ENCODE results near the gene GPR183. TPM values are rescaled to one million over a fixed set of nuclear protein-coding genes. Genes with fewer than 3 reads are reported as not detected.

The GPR183 gene
- polyA plus RNA-seq, 4 donors, result 2.4 to 5.7 (median 5.5) TPM; not detected in 1

- Histone ChIP-seq H3K4me1 (ENCODE audit: control insufficient read depth in 3 of 3, insufficient read depth in 2 of 3, low read depth in 1 of 3, low read length in 2 of 3) (peaks cover 3 to 18% (median 10%) of the 10 kb centered on the region in 3 donors), H3K27ac (ENCODE audit: low read depth in 1 of 3, low read length in 2 of 3) (peak overlapping the region in 1 of 3 donors; percentile 60), H3K27me3 (ENCODE audit: control insufficient read depth in 3 of 3, insufficient read depth in 3 of 3, low read length in 3 of 3) (no peaks in the 10 kb centered on the region), H3K9me3 (ENCODE audit: control insufficient read depth in 2 of 2, insufficient read depth in 1 of 2, low read depth in 1 of 2, low read length in 1 of 2) (no peaks in the 10 kb centered on the region), H3K36me3 (ENCODE audit: control insufficient read depth in 3 of 3, insufficient read depth in 2 of 3, low read depth in 1 of 3, low read length in 3 of 3) (peaks cover 3 to 58% (median 10%) of the 10 kb centered on the region in 3 donors), H3K4me3 (ENCODE audit: low read depth in 1 of 3, low read length in 3 of 3) (no peak overlapping the region)
- 78 to 87% (median 79%) methylated on average over 17 of the region's 17 CpGs for WGBS, 3 donors
- DNase-seq (no peak), FAIRE-seq (no peak)
Measured at GRCh38 chr13:99352351-99353245, 45.4 kb upstream of the GPR183 start.

GRCh38 chr13:99351772-99352171, 44.6 kb upstream of the GPR183 start:
- DNase-seq, result peak in 1 of 2 donors; percentile 43
- Histone ChIP-seq H3K4me3 (ENCODE audit: low read depth in 1 of 3, low read length in 3 of 3) (no peak overlapping the region), H3K27ac (ENCODE audit: low read depth in 1 of 3, low read length in 2 of 3) (no peak overlapping the region), H3K27me3 (ENCODE audit: control insufficient read depth in 3 of 3, insufficient read depth in 3 of 3, low read length in 3 of 3) (no peaks in the 10 kb centered on the region), H3K4me1 (ENCODE audit: control insufficient read depth in 3 of 3, insufficient read depth in 2 of 3, low read depth in 1 of 3, low read length in 2 of 3) (peaks cover 3 to 14% (median 7%) of the 10 kb centered on the region in 3 donors), H3K36me3 (ENCODE audit: control insufficient read depth in 3 of 3, insufficient read depth in 2 of 3, low read depth in 1 of 3, low read length in 3 of 3) (peaks cover 3 to 64% (median 11%) of the 10 kb centered on the region in 3 donors), H3K9me3 (ENCODE audit: control insufficient read depth in 2 of 2, insufficient read depth in 1 of 2, low read depth in 1 of 2, low read length in 1 of 2) (no peaks in the 10 kb centered on the region)
- WGBS, 3 donors, result 64 to 87% (median 74%) methylated on average over 4 of the region's 4 CpGs
- FAIRE-seq, result no peak

GRCh38 chr13:99350191-99350590, 43.0 kb upstream of the GPR183 start:
- Histone ChIP-seq H3K4me1 (ENCODE audit: control insufficient read depth in 3 of 3, insufficient read depth in 2 of 3, low read depth in 1 of 3, low read length in 2 of 3) (peaks cover 0 to 1% (median 0%) of the 10 kb centered on the region in 3 donors), H3K36me3 (ENCODE audit: control insufficient read depth in 3 of 3, insufficient read depth in 2 of 3, low read depth in 1 of 3, low read length in 3 of 3) (peaks cover 6 to 69% (median 15%) of the 10 kb centered on the region in 3 donors), H3K4me3 (ENCODE audit: low read depth in 1 of 3, low read length in 3 of 3) (no peak overlapping the region), H3K27me3 (ENCODE audit: control insufficient read depth in 3 of 3, insufficient read depth in 3 of 3, low read length in 3 of 3) (no peaks in the 10 kb centered on the region), H3K27ac (ENCODE audit: low read depth in 1 of 3, low read length in 2 of 3) (no peak overlapping the region), H3K9me3 (ENCODE audit: control insufficient read depth in 2 of 2, insufficient read depth in 1 of 2, low read depth in 1 of 2, low read length in 1 of 2) (no peaks in the 10 kb centered on the region)
- 98 to 100% (median 98%) methylated on average over 2 of the region's 2 CpGs for WGBS, 3 donors
- FAIRE-seq (no peak), DNase-seq (no peak)

- no peaks in the 10 kb centered on the region for H3K9me3 ChIP-seq (ENCODE audit: control insufficient read depth in 2 of 2, insufficient read depth in 1 of 2, low read depth in 1 of 2, low read length in 1 of 2)
- H3K4me3 ChIP-seq (ENCODE audit: low read depth in 1 of 3, low read length in 3 of 3), result no peak overlapping the region
- no peak for DNase-seq
- no peaks in the 10 kb centered on the region for H3K4me1 ChIP-seq (ENCODE audit: control insufficient read depth in 3 of 3, insufficient read depth in 2 of 3, low read depth in 1 of 3, low read length in 2 of 3)
- H3K27me3 ChIP-seq (ENCODE audit: control insufficient read depth in 3 of 3, insufficient read depth in 3 of 3, low read length in 3 of 3), result no peaks in the 10 kb centered on the region
- WGBS, 3 donors, result 88 to 92% (median 89%) methylated on average over 8 of the region's 8 CpGs
- H3K36me3 ChIP-seq (ENCODE audit: control insufficient read depth in 3 of 3, insufficient read depth in 2 of 3, low read depth in 1 of 3, low read length in 3 of 3), result peaks cover 9 to 68% (median 18%) of the 10 kb centered on the region in 3 donors
- no peak overlapping the region for H3K27ac ChIP-seq (ENCODE audit: low read depth in 1 of 3, low read length in 2 of 3)
- no peak for FAIRE-seq
Measured at GRCh38 chr13:99347911-99348451, 40.8 kb upstream of the GPR183 start.

- Histone ChIP-seq H3K4me3 (ENCODE audit: low read depth in 1 of 3, low read length in 3 of 3) (no peak overlapping the region), H3K27me3 (ENCODE audit: control insufficient read depth in 3 of 3, insufficient read depth in 3 of 3, low read length in 3 of 3) (no peaks in the 10 kb centered on the region), H3K27ac (ENCODE audit: low read depth in 1 of 3, low read length in 2 of 3) (no peak overlapping the region), H3K9me3 (ENCODE audit: control insufficient read depth in 2 of 2, insufficient read depth in 1 of 2, low read depth in 1 of 2, low read length in 1 of 2) (no peaks in the 10 kb centered on the region), H3K4me1 (ENCODE audit: control insufficient read depth in 3 of 3, insufficient read depth in 2 of 3, low read depth in 1 of 3, low read length in 2 of 3) (no peaks in the 10 kb centered on the region), H3K36me3 (ENCODE audit: control insufficient read depth in 3 of 3, insufficient read depth in 2 of 3, low read depth in 1 of 3, low read length in 3 of 3) (peaks cover 11 to 70% (median 18%) of the 10 kb centered on the region in 3 donors)
- WGBS, 3 donors, result 83 to 92% (median 87%) methylated on average over 6 of the region's 6 CpGs
- FAIRE-seq (no peak), DNase-seq (no peak)
Measured at GRCh38 chr13:99347335-99347878, 40.2 kb upstream of the GPR183 start.

GRCh38 chr13:99346335-99347042, 39.3 kb upstream of the GPR183 start:
- Histone ChIP-seq H3K4me3 (ENCODE audit: low read depth in 1 of 3, low read length in 3 of 3) (no peak overlapping the region), H3K4me1 (ENCODE audit: control insufficient read depth in 3 of 3, insufficient read depth in 2 of 3, low read depth in 1 of 3, low read length in 2 of 3) (no peaks in the 10 kb centered on the region), H3K36me3 (ENCODE audit: control insufficient read depth in 3 of 3, insufficient read depth in 2 of 3, low read depth in 1 of 3, low read length in 3 of 3) (peaks cover 13 to 72% (median 20%) of the 10 kb centered on the region in 3 donors), H3K27ac (ENCODE audit: low read depth in 1 of 3, low read length in 2 of 3) (no peak overlapping the region), H3K9me3 (ENCODE audit: control insufficient read depth in 2 of 2, insufficient read depth in 1 of 2, low read depth in 1 of 2, low read length in 1 of 2) (no peaks in the 10 kb centered on the region), H3K27me3 (ENCODE audit: control insufficient read depth in 3 of 3, insufficient read depth in 3 of 3, low read length in 3 of 3) (no peaks in the 10 kb centered on the region)
- FAIRE-seq, result no peak
- no peak for DNase-seq
- WGBS, 3 donors, result 82 to 93% (median 92%) methylated on average over 11 of the region's 11 CpGs

- Histone ChIP-seq H3K4me3 (ENCODE audit: low read depth in 1 of 3, low read length in 3 of 3) (no peak overlapping the region), H3K36me3 (ENCODE audit: control insufficient read depth in 3 of 3, insufficient read depth in 2 of 3, low read depth in 1 of 3, low read length in 3 of 3) (peaks cover 15 to 72% (median 20%) of the 10 kb centered on the region in 3 donors), H3K27ac (ENCODE audit: low read depth in 1 of 3, low read length in 2 of 3) (no peak overlapping the region), H3K27me3 (ENCODE audit: control insufficient read depth in 3 of 3, insufficient read depth in 3 of 3, low read length in 3 of 3) (no peaks in the 10 kb centered on the region), H3K4me1 (ENCODE audit: control insufficient read depth in 3 of 3, insufficient read depth in 2 of 3, low read depth in 1 of 3, low read length in 2 of 3) (no peaks in the 10 kb centered on the region), H3K9me3 (ENCODE audit: control insufficient read depth in 2 of 2, insufficient read depth in 1 of 2, low read depth in 1 of 2, low read length in 1 of 2) (no peaks in the 10 kb centered on the region)
- 89 to 95% (median 93%) methylated on average over 5 of the region's 5 CpGs for WGBS, 3 donors
- FAIRE-seq (no peak), DNase-seq (no peak)
Measured at GRCh38 chr13:99345345-99345744, 38.1 kb upstream of the GPR183 start.

GRCh38 chr13:99344610-99345208, 37.5 kb upstream of the GPR183 start:
- DNase-seq (no peak), FAIRE-seq (no peak)
- WGBS, 3 donors, result 92 to 95% (median 92%) methylated on average over 6 of the region's 6 CpGs
- H3K4me1 ChIP-seq (ENCODE audit: control insufficient read depth in 3 of 3, insufficient read depth in 2 of 3, low read depth in 1 of 3, low read length in 2 of 3), result no peaks in the 10 kb centered on the region
- peaks cover 17 to 73% (median 22%) of the 10 kb centered on the region in 3 donors for H3K36me3 ChIP-seq (ENCODE audit: control insufficient read depth in 3 of 3, insufficient read depth in 2 of 3, low read depth in 1 of 3, low read length in 3 of 3)
- no peak overlapping the region for H3K27ac ChIP-seq (ENCODE audit: low read depth in 1 of 3, low read length in 2 of 3)
- H3K27me3 ChIP-seq (ENCODE audit: control insufficient read depth in 3 of 3, insufficient read depth in 3 of 3, low read length in 3 of 3), result no peaks in the 10 kb centered on the region
- H3K9me3 ChIP-seq (ENCODE audit: control insufficient read depth in 2 of 2, insufficient read depth in 1 of 2, low read depth in 1 of 2, low read length in 1 of 2), result no peaks in the 10 kb centered on the region
- no peak overlapping the region for H3K4me3 ChIP-seq (ENCODE audit: low read depth in 1 of 3, low read length in 3 of 3)
